AG04450 (cell line): ENCODE data around the gene MFSD11. TPM values are rescaled to one million over a fixed set of nuclear protein-coding genes. Genes with fewer than 3 reads are reported as not detected.
"Not testable (repeated sequence)": the region's sequence is repeated elsewhere in the genome, so short reads cannot be mapped to it uniquely, and the experiment has no call there.

Experiments
- CTCF ChIA-PET: fragments of 300-600, 350-600 bp; formaldehyde crosslinking; extraction: SDS; loops from one replicate; lab custom pipeline; 2022; ENCODE audit warnings: antibody characterized with exemption, inconsistent platforms; lab: Charles Lee
- POLR2A ChIA-PET: fragments of 350-600 bp; formaldehyde crosslinking; extraction: SDS; loops from one replicate; lab custom pipeline; 2021; ENCODE audit warnings: antibody characterized with exemption, inconsistent platforms; lab: Yijun Ruan, JAX
- DNase-seq: peaks from one replicate; pipeline ENCODE4 v3.0.0-alpha.2; 2011; ENCODE audit warnings: low read depth, low spot score
- H3K27ac ChIP-seq: one replicate; pipeline ENCODE4 v1.5.1; 2012; ENCODE audit warnings: low read depth, low read length, control low read depth
- H3K27me3 ChIP-seq: one replicate; pipeline ENCODE4 v1.6.0; 2012; ENCODE audit warnings: low read length; ENCODE audit not compliant: control insufficient read depth, insufficient read depth
- H3K4me3 ChIP-seq: 2 replicates; pipeline ENCODE4 v1.5.1; 2011; ENCODE audit warnings: mild to moderate bottlenecking, low read depth, low read length, control low read depth
- H3K9me3 ChIP-seq: 2 replicates; pipeline ENCODE4 v1.5.1; 2012; ENCODE audit warnings: low read length; ENCODE audit not compliant: control insufficient read depth, insufficient read depth
- CTCF ChIP-seq: IDR thresholded peaks from 2 replicates; pipeline ENCODE4 v1.5.1; 2011; ENCODE audit warnings: low read depth, low read length, control low read depth, inconsistent platforms
- polyA plus RNA-seq: library from polyadenylated mRNA; depleted of rRNA; stranded (reverse); fragments of >200 nt; gene quantifications from 2 replicates; pipeline ENCODE4 v1.2.3, GENCODE V29; 2011

MFSD11 gene
- polyA plus RNA-seq, 1 experiment, result 21.1 TPM

- no peak for DNase-seq
- Histone ChIP-seq H3K4me3 (no peak overlapping the region), H3K27ac (no peak overlapping the region), H3K27me3 (no peaks in the 10 kb centered on the region), H3K9me3 (no peaks in the 10 kb centered on the region; the same call in 1 of the 2 replicates)
- CTCF ChIA-PET, result interaction anchor here (0.6 kb wide), 2 partner anchors 33 to 669 kb away, joined by 3 read pairs; no protein-coding TSS in a partner anchor
- TF ChIP-seq CTCF, result no peak
- POLR2A ChIA-PET, result interaction anchor here (0.8 kb wide), 1 partner anchor 15 kb away, joined by 3 read pairs; the partner anchor contains the start of genes MFSD11 and SRSF2
Measured at GRCh38 chr17:76722279-76722678, 15.6 kb upstream of the MFSD11 start.

- H3K27ac ChIP-seq, H3K4me3 ChIP-seq, H3K27me3 ChIP-seq, DNase-seq, H3K9me3 ChIP-seq: not testable (repeated sequence)
- ChIA-PET POLR2A (interaction anchor here (0.8 kb wide), 1 partner anchor 14 kb away, joined by 3 read pairs; the partner anchor contains the start of genes MFSD11 and SRSF2), CTCF (interaction anchor here (0.6 to 1.9 kb wide), 3 partner anchors 9 to 670 kb away, joined by 3 to 8 read pairs (median 3); no protein-coding TSS in a partner anchor)
Measured at GRCh38 chr17:76722977-76723376, 14.9 kb upstream of the MFSD11 start.

GRCh38 chr17:76723812-76724211, 14.1 kb upstream of the MFSD11 start:
- H3K27ac ChIP-seq, result no peak overlapping the region
- ChIA-PET CTCF (interaction anchor here (1.0 to 1.9 kb wide), 2 partner anchors 9 to 43 kb away, joined by 3 to 8 read pairs; no protein-coding TSS in a partner anchor), POLR2A (no interaction called here)
- TF ChIP-seq CTCF, result no peak
- H3K9me3 ChIP-seq, result no peaks in the 10 kb centered on the region; the same call in 1 of the 2 replicates
- H3K4me3 ChIP-seq, result no peak overlapping the region
- no peak for DNase-seq
- no peaks in the 10 kb centered on the region for H3K27me3 ChIP-seq

- Histone ChIP-seq H3K27me3 (no peaks in the 10 kb centered on the region), H3K9me3 (no peaks in the 10 kb centered on the region; the same call in 1 of the 2 replicates), H3K27ac (peak overlapping the region; percentile 94), H3K4me3 (peak overlapping the region; percentile 93)
- POLR2A ChIA-PET, result interaction anchor here (0.7 to 4.1 kb wide), 7 partner anchors 9 to 1208 kb away, joined by 3 to 41 read pairs (median 6); partner anchors contain the start of genes MFSD11 and SRSF2
- TF ChIP-seq CTCF, result no peak
- CTCF ChIA-PET, result interaction anchor here (0.5 to 2.1 kb wide), 4 partner anchors 11 to 203 kb away, joined by 3 to 14 read pairs (median 4); no protein-coding TSS in a partner anchor
- no peak for DNase-seq
Measured at GRCh38 chr17:76725580-76726230, 12.2 kb upstream of the MFSD11 start.

GRCh38 chr17:76726231-76726775, 11.6 kb upstream of the MFSD11 start, which contains the start of gene JMJD6:
Gene JMJD6 (minus strand): TSS chr17:76726606. CDS start chr17:76726475, 131 bp downstream.
- peak; percentile 89 for DNase-seq
- ChIA-PET POLR2A (interaction anchor here (1.5 to 4.1 kb wide), 5 partner anchors 10 to 55 kb away, joined by 5 to 41 read pairs (median 6); partner anchors contain the start of genes MFSD11 and SRSF2), CTCF (interaction anchor here (0.6 to 2.1 kb wide), 4 partner anchors 10 to 384 kb away, joined by 3 to 14 read pairs (median 4); no protein-coding TSS in a partner anchor)
- Histone ChIP-seq H3K4me3 (peak within 1 kb of the TSS; percentile 93), H3K27ac (peak within 1 kb of the TSS; percentile 94), H3K27me3 (no peaks in the 10 kb centered on the region), H3K9me3 (no peaks in the 10 kb centered on the region; the same call in 1 of the 2 replicates)
- TF ChIP-seq CTCF, result no peak
